GM10248 (cell line): ENCODE results near the gene C14orf119.

ENCODE experiments used
- CTCF ChIA-PET: fragments of 300-600 bp; sonication (Branson Sonifier 250); formaldehyde crosslinking; extraction: SDS; loops from one replicate; lab custom pipeline; 2021; ENCODE audit warnings: antibody characterized with exemption; lab: Yijun Ruan, JAX
- POLR2A ChIA-PET: fragments of 350-650 bp; sonication (Branson Sonifier 250); formaldehyde crosslinking; extraction: SDS; loops from one replicate; lab custom pipeline; 2020; ENCODE audit warnings: antibody characterized with exemption; lab: Yijun Ruan, JAX
- DNase-seq: peaks from one replicate; pipeline ENCODE4 v3.0.0; 2012; ENCODE audit errors: extremely low spot score
- CTCF ChIP-seq: IDR thresholded peaks from 2 replicates; pipeline ENCODE4 v1.5.1; 2012; ENCODE audit warnings: mild to moderate bottlenecking, low read depth; ENCODE audit errors: extremely low read depth, missing control alignments, control extremely low read depth

C14orf119 gene

GRCh38 chr14:23093104-23093503 lies 2.2 kb upstream of the C14orf119 start:
- ChIA-PET POLR2A (no interaction called here), CTCF (interaction anchor here (1.0 to 6.3 kb wide), 4 partner anchors 15 to 28 kb away, joined by 6 to 50 read pairs (median 26); no protein-coding TSS in a partner anchor)
- DNase-seq, result no peak
- no peak for TF ChIP-seq CTCF

- DNase-seq, result no peak
- ChIA-PET CTCF (interaction anchor here (1.6 to 3.2 kb wide), 9 partner anchors 14 to 99 kb away, joined by 4 to 38 read pairs (median 11); partner anchors contain the start of gene CDH24), POLR2A (no interaction called here)
- no peak for TF ChIP-seq CTCF
These were observed 1.8 kb upstream of the C14orf119 start for GRCh38 chr14:23093526-23093925.

- peak; percentile 8 for TF ChIP-seq CTCF
- no peak for DNase-seq
- ChIA-PET POLR2A (interaction anchor here (0.6 to 1.6 kb wide), 6 partner anchors 17 to 800 kb away, joined by 3 to 7 read pairs (median 4); partner anchors contain the start of gene PABPN1), CTCF (interaction anchor here (0.7 to 3.2 kb wide), 25 partner anchors 8 to 416 kb away, joined by 3 to 38 read pairs (median 5); partner anchors contain the start of genes AJUBA, CDH24, PABPN1 and PRMT5)
These were observed 1.2 kb upstream of the C14orf119 start for GRCh38 chr14:23093991-23094665.

GRCh38 chr14:23094666-23095195 lies 574 bp upstream of the C14orf119 start, which contains the start of gene ACIN1:
Gene ACIN1 (minus strand): TSS chr14:23095136. CDS start chr14:23095112, 24 bp downstream.
- DNase-seq, result peak; percentile 77
- TF ChIP-seq CTCF, result no peak
- POLR2A ChIA-PET, result interaction anchor here (0.6 to 1.6 kb wide), 12 partner anchors 18 to 800 kb away, joined by 3 to 7 read pairs (median 4); partner anchors contain the start of genes HAUS4, PABPN1 and PSMB5
- CTCF ChIA-PET, result interaction anchor here (0.7 to 3.2 kb wide), 26 partner anchors 9 to 416 kb away, joined by 3 to 38 read pairs (median 5); partner anchors contain the start of genes AJUBA, CDH24, PABPN1 and PRMT5

- no peak for TF ChIP-seq CTCF
- no peak for DNase-seq
- CTCF ChIA-PET, result interaction anchor here (1.1 to 2.1 kb wide), 4 partner anchors 11 to 30 kb away, joined by 4 to 8 read pairs (median 6); no protein-coding TSS in a partner anchor
- POLR2A ChIA-PET, result interaction anchor here (1.0 kb wide), 1 partner anchor 223 kb away, joined by 3 read pairs; the partner anchor contains the start of gene PABPN1
These were observed 2.5 kb downstream of the C14orf119 start for GRCh38 chr14:23097786-23098185.

GRCh38 chr14:23099212-23099861 lies 4.0 kb downstream of the C14orf119 start:
- POLR2A ChIA-PET, result no interaction called here
- CTCF ChIA-PET, result interaction anchor here (0.7 to 4.5 kb wide), 4 partner anchors 22 to 41 kb away, joined by 3 to 27 read pairs (median 8); no protein-coding TSS in a partner anchor
- TF ChIP-seq CTCF, result no peak
- no peak for DNase-seq
